ENCODE results near the gene LRP1B. TPM values are rescaled to one million over a fixed set of nuclear protein-coding genes. Genes with fewer than 3 reads are reported as not detected.

The LRP1B gene
- total and polyA plus RNA-seq, 2 of the 8 experiments (the other 6 are each of a cell fraction or from before 2014, with no cell fraction given): 0.03 TPM; not detected in 1

DNA sequence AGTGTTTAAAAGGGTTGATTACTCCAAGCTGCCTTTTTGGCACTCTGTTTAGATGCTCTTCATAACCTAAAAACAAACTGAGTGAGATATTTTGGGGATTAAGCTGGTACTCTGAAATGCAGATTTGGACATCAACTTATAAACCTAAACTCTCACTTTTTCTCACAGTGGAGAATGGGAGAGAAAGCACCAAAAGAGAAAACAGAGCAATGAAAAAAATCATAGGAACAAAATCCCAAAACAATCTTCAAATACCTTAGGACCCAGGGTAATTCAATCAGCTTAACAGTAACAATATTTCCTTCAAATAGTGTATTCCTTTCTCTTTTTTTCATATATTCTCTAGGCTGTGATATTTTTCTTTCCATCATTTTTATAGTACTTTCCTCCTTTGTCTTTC lies 11.5 kb downstream of the LRP1B start:
- no peak overlapping the region for H2AK5ac ChIP-seq (ENCODE audit: low read depth, low read length)
- no peak overlapping the region for H2BK120ac ChIP-seq (replicated peaks; ENCODE audit: low read depth, low read length)
- POLR2A ChIA-PET (ENCODE audit: partially characterized antibody): interaction anchor here (3.3 kb wide), 1 partner anchor 11 kb away, joined by 15 read pairs; the partner anchor contains the start of gene LRP1B
- no peak overlapping the region for H3K4ac ChIP-seq (replicated peaks; ENCODE audit: insufficient read length, low read depth, low read length)
- no peak overlapping the region for H2AFZ ChIP-seq (ENCODE audit: low read length)
- no peaks in the 10 kb centered on the region for H3K79me1 ChIP-seq (ENCODE audit: low read depth, low read length)
- H3K27me3 ChIP-seq (replicated peaks in 1 of 4; ENCODE audit: control insufficient read depth in 3 of 4, extremely low read depth in 1 of 4, insufficient read depth in 3 of 4, low read length in 3 of 4): no peaks in the 10 kb centered on the region
- H3K23ac ChIP-seq (ENCODE audit: insufficient read length): no peak overlapping the region
- H4K8ac ChIP-seq (ENCODE audit: extremely low read depth, insufficient read depth, low read length): no peak overlapping the region
- H3K14ac ChIP-seq (ENCODE audit: insufficient read length): no peak overlapping the region
- no peaks in the 10 kb centered on the region for H3K4me1 ChIP-seq (replicated peaks in 1 of 4; ENCODE audit: control insufficient read depth in 3 of 4, insufficient read depth in 4 of 4, low read length in 3 of 4)
- DNase-seq (ENCODE audit: low read depth in 1 of 2, low spot score in 2 of 2) (no peak), FAIRE-seq (no peak)
- no peaks in the 10 kb centered on the region for H4K20me1 ChIP-seq (replicated peaks in 1 of 2; ENCODE audit: control insufficient read depth in 1 of 2, insufficient read depth in 2 of 2, low read length in 2 of 2)
- no peak overlapping the region for H3K9ac ChIP-seq (replicated peaks in 1 of 4; ENCODE audit: extremely low read depth in 1 of 4, low read depth in 3 of 4, low read length in 3 of 4)
- no peaks in the 10 kb centered on the region for H3K36me3 ChIP-seq (ENCODE audit: control insufficient read depth in 2 of 4, insufficient read depth in 4 of 4, low read length in 3 of 4)
- H3K23me2 ChIP-seq (ENCODE audit: low read depth, low read length): no peaks in the 10 kb centered on the region
- H3K79me2 ChIP-seq (ENCODE audit: control insufficient read depth in 1 of 2, insufficient read depth in 2 of 2, low read length in 2 of 2): no peaks in the 10 kb centered on the region
- H3K4me2 ChIP-seq (ENCODE audit: insufficient read depth in 1 of 2, low read depth in 2 of 2, low read length in 2 of 2): no peak overlapping the region
- H3K4me3 ChIP-seq (ENCODE audit: extremely low read depth in 1 of 4, insufficient read depth in 2 of 4, low read depth in 3 of 4, low read length in 4 of 4): no peak overlapping the region
- H3K18ac ChIP-seq (ENCODE audit: extremely low read depth, low read length): no peak overlapping the region
- H4K91ac ChIP-seq (replicated peaks; ENCODE audit: insufficient read length, low read length): no peak overlapping the region
- H3K27ac ChIP-seq (ENCODE audit: low read depth, low read length): no peak overlapping the region
- H3K56ac ChIP-seq (replicated peaks; ENCODE audit: insufficient read length, low read depth, low read length): no peak overlapping the region
- no peak overlapping the region for H2BK15ac ChIP-seq (ENCODE audit: low read length)
- CTCF ChIA-PET (ENCODE audit: partially characterized antibody): interaction anchor here (1.3 kb wide), 1 partner anchor 11 kb away, joined by 4 read pairs; no protein-coding TSS in a partner anchor
- no peaks in the 10 kb centered on the region for H3K9me3 ChIP-seq (ENCODE audit: insufficient read depth in 2 of 2, low read depth in 1 of 2, low read length in 1 of 2)
- H2BK20ac ChIP-seq (ENCODE audit: low read length): no peak overlapping the region
- H2BK12ac ChIP-seq (ENCODE audit: low read depth, low read length): no peak overlapping the region
- no peak overlapping the region for H4K5ac ChIP-seq (ENCODE audit: insufficient read length, low read depth, low read length)
- H2BK5ac ChIP-seq (ENCODE audit: low read depth, low read length): no peak overlapping the region
- TF ChIP-seq RNF2 (IDR thresholded peaks at IDR 0.05; ENCODE audit: borderline replicate concordance, low read depth, low read length, missing control alignments, poor library complexity, severe bottlenecking) (no peak), SP1 (IDR thresholded peaks at IDR 0.05; ENCODE audit: low read depth, low read length) (no peak), POLR2A (IDR thresholded peaks at IDR 0.05; ENCODE audit: control extremely low read depth in 1 of 2, low read depth in 2 of 2, low read length in 2 of 2) (no peak), SUZ12 (IDR thresholded peaks at IDR 0.05; ENCODE audit: low read length) (no peak), CHD1 (IDR thresholded peaks at IDR 0.05; ENCODE audit: low read depth, low read length) (no peak), NANOG (IDR thresholded peaks at IDR 0.05; ENCODE audit: insufficient read depth, low read depth, low read length, poor library complexity, severe bottlenecking) (no peak), RBBP5 (IDR thresholded peaks at IDR 0.05; ENCODE audit: borderline replicate concordance, low read depth, low read length) (no peak), ZNF274 (IDR thresholded peaks at IDR 0.05; ENCODE audit: borderline replicate concordance, extremely low read depth, low read length) (no peak), EZH2 (IDR thresholded peaks at IDR 0.05; ENCODE audit: low read depth, low read length, severe bottlenecking) (no peak), TAF1 (IDR thresholded peaks at IDR 0.05; ENCODE audit: low read depth, low read length) (no peak), JUN (IDR thresholded peaks at IDR 0.05; ENCODE audit: low read depth, low read length) (no peak), JUND (IDR thresholded peaks at IDR 0.05; ENCODE audit: low read length) (no peak), EP300 (IDR thresholded peaks at IDR 0.05; ENCODE audit: borderline replicate concordance in 1 of 2, low read depth in 2 of 2, low read length in 2 of 2) (no peak), PHF8 (conservative IDR thresholded peaks at IDR 0.05; ENCODE audit: low read depth, low read length) (no peak)
- TF ChIP-seq, protein P1, sequence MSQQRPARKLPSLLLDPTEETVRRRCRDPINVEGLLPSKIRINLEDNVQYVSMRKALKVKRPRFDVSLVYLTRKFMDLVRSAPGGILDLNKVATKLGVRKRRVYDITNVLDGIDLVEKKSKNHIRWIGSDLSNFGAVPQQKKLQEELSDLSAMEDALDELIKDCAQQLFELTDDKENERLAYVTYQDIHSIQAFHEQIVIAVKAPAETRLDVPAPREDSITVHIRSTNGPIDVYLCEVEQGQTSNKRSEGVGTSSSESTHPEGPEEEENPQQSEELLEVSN (IDR thresholded peaks at IDR 0.05): no peak

All from H1 (cell line).